A549 (cell line): ENCODE results near the gene SLC12A7.

Experiments used
- CEBPB ChIP-seq, 2 experiments: fragments of >200 bp in 1 of 2; sonication (Bioruptor Twin) in 1 of 2; formaldehyde crosslinking in 1 of 2; IDR thresholded peaks; 2 replicates each; pipeline ENCODE4 v1.6.1; 2012 to 2016
- CTCF ChIP-seq: fragments of >200 bp; sonication (Bioruptor Twin); formaldehyde crosslinking; IDR thresholded peaks from 3 replicates; pipeline ENCODE4 v1.5.1; 2016
- MAX ChIP-seq: IDR thresholded peaks from 2 replicates; pipeline ENCODE4 v1.6.1; 2012
- POLR2A ChIP-seq: IDR thresholded peaks from 2 replicates; pipeline ENCODE4 v1.6.1; 2012; ENCODE audit warnings: mild to moderate bottlenecking, low read length

- no peak for TF ChIP-seq CTCF
- TF ChIP-seq MAX: no peak
- no peak for TF ChIP-seq CEBPB (IDR thresholded peaks at IDR 0.05)
- TF ChIP-seq POLR2A: no peak
Observed at GRCh38 chr5:1086137-1086536, 25.7 kb downstream of the SLC12A7 start.
